IPS DF 4.7 (cell line): Measurements from ENCODE around the gene ZNF692.
"Not testable (repeated sequence)": the region's sequence is repeated elsewhere in the genome, so short reads cannot be mapped to it uniquely, and the experiment has no call there.

Experiments used
- DNase-seq: peaks from one replicate; pipeline ENCODE4 v3.0.0-alpha.2; 2013; ENCODE audit warnings: low spot score; ENCODE audit errors: extremely low read depth

ZNF692 gene

GRCh38 chr1:248882427-248882826, 23.5 kb upstream of the ZNF692 start:
- DNase-seq = not testable (repeated sequence)

GRCh38 chr1:248881261-248881660, 22.4 kb upstream of the ZNF692 start:
- DNase-seq = no peak

GRCh38 chr1:248873993-248874533, 15.2 kb upstream of the ZNF692 start:
- no peak for DNase-seq

- peak; percentile 83 for DNase-seq
Measured at GRCh38 chr1:248873409-248873992, 14.6 kb upstream of the ZNF692 start.

GRCh38 chr1:248872752-248873408, 14.0 kb upstream of the ZNF692 start:
- no peak for DNase-seq

- DNase-seq = no peak
Measured at GRCh38 chr1:248871837-248872401, 13.0 kb upstream of the ZNF692 start.

GRCh38 chr1:248862998-248863881, 4.4 kb upstream of the ZNF692 start:
- no peak for DNase-seq

GRCh38 chr1:248862695-248862997, 3.8 kb upstream of the ZNF692 start:
- no peak for DNase-seq

- no peak for DNase-seq
Measured at GRCh38 chr1:248861616-248862015, 2.7 kb upstream of the ZNF692 start.

- DNase-seq = no peak
Measured at GRCh38 chr1:248860007-248860406, 1.1 kb upstream of the ZNF692 start.

- no peak for DNase-seq
Measured at GRCh38 chr1:248858096-248858890, 592 bp downstream of the ZNF692 start.

GRCh38 chr1:248857749-248858095, 1.2 kb downstream of the ZNF692 start:
- DNase-seq = no peak

- DNase-seq = no peak
Measured at GRCh38 chr1:248857201-248857600, 1.7 kb downstream of the ZNF692 start.

GRCh38 chr1:248856176-248856575, 2.7 kb downstream of the ZNF692 start:
- DNase-seq = no peak

GRCh38 chr1:248855580-248855979, 3.3 kb downstream of the ZNF692 start:
- DNase-seq = no peak

- DNase-seq = no peak
Measured at GRCh38 chr1:248853663-248854375, 5.1 kb downstream of the ZNF692 start.

- DNase-seq = no peak
Measured at GRCh38 chr1:248852481-248853405, 6.1 kb downstream of the ZNF692 start.

GRCh38 chr1:248851390-248851789, 7.5 kb downstream of the ZNF692 start:
- no peak for DNase-seq

- no peak for DNase-seq
Measured at GRCh38 chr1:248850536-248851251, 8.2 kb downstream of the ZNF692 start.
